HG03571 (cell line): ENCODE measurements around the gene ATP2C1.

Experiments
- ATAC-seq: cut with Tn5 transposase; IDR thresholded peaks from one replicate; pipeline ENCODE4 v1.9.1; 2021; ENCODE audit not compliant: unreplicated experiment

The ATP2C1 gene

DNA sequence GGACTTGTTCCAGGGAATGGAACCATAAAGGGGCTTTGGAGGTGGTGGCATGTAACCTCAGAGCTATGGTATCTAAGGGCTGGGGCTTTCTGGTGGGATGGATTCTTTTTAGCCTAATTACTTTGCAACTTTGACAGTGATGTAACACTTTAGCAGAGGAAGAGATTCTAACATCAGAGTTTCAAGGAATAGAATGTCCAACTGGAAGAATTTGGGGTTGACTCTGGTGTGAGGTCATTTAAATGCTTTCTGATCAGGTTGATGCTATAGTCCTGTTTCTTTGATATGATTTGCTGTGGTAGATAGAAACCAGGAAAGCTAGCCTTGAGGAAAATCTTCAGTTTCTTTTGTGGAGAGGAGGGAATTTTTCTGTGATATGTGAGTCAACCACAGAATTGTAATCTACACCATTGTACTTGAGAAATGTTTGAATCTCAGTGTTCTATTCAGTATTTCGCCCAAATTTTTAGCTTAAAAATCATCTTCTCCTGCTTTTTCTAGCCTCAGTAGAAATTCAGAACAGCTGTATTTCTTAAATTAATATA lies 40.0 kb downstream of the ATP2C1 start:
- no peak for ATAC-seq

GRCh38 chr3:130934442-130935089 lies 40.7 kb downstream of the ATP2C1 start:
- ATAC-seq: no peak

DNA sequence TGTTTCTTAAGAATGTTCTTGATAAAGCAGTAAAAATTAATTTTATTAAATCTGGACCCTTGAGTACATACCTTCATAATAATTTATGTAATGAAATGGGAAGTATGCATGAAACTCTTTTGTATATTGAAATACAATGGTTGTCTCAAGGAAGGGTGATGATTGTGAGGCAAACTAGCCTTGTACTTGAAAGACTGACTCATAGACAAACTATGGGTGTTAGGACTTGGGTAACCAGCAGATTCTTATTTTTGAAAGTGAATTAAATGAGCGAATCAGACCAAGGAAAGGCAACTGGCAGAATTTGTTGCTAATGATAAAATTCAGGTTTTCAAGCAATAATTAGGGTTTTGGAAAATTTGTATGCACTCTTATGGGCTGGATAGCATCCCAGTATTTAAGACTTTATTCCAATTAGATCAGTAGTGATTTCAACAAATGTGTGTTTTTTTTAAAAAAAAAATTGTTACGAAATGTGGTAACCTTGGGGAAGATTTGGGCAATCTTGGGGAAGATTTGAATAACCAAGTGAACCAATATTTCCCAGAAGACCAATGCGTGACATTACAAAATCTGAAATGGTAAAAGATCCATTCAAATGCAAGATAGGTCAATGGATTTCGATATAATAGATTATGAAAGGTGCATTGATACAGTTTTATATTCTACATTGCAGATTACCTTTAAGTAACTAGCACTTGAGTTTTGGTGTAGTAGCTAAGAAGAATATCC lies 42.0 kb downstream of the ATP2C1 start:
- ATAC-seq: no peak

- no peak for ATAC-seq
Measured at GRCh38 chr3:130939753-130940152, 45.9 kb downstream of the ATP2C1 start.

- no peak for ATAC-seq
Measured at GRCh38 chr3:130941793-130942192, 47.9 kb downstream of the ATP2C1 start.

GRCh38 chr3:130946882-130947281 lies 53.0 kb downstream of the ATP2C1 start:
- no peak for ATAC-seq

- ATAC-seq: no peak
Measured at GRCh38 chr3:130948001-130948773, 54.3 kb downstream of the ATP2C1 start.

- ATAC-seq: peak; percentile 58
Measured at GRCh38 chr3:130948929-130949328, 55.0 kb downstream of the ATP2C1 start.

- ATAC-seq: peak; percentile 84
Measured at GRCh38 chr3:130950124-130950523, 56.2 kb downstream of the ATP2C1 start.

DNA sequence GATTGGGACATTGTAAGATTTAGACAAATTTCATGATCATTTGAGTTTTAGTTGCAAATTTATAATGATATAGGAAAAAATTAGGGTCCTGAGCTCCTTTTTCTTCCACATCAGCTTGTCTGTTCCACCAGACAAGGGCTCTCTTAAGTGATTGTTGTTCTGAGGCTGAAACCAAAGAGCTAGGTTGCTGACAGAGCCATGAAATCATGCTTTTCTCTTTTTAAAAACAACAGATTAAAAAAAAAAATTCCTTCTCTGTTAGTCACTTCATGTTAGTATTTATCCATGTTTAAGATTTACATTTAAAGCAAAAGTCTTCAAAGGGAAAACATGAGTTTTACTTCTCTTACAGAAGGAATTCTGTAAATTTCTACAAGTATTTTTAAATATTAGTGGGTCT lies 56.8 kb downstream of the ATP2C1 start:
- ATAC-seq: no peak

DNA sequence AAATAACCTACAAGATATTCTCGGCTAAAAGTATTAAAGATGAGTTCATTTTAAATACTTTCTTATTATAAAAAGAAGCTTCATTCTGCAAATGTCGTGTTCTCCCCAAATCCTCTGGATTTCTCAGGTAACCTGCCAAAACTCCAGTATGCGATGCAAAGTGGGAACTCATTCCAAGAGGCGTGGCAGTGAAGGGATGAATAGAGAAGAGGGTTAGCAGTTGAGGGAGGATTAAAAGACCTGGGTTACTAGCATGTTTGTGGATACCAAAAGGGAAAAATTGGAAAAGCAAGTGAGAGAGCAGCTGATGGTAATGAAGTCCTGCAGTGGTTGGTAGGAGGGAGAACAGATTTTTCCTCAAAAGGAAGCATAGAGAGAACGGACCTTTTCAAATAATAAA lies 61.6 kb downstream of the ATP2C1 start:
- ATAC-seq: no peak

- ATAC-seq: no peak
Measured at GRCh38 chr3:130956281-130956680, 62.4 kb downstream of the ATP2C1 start.

DNA sequence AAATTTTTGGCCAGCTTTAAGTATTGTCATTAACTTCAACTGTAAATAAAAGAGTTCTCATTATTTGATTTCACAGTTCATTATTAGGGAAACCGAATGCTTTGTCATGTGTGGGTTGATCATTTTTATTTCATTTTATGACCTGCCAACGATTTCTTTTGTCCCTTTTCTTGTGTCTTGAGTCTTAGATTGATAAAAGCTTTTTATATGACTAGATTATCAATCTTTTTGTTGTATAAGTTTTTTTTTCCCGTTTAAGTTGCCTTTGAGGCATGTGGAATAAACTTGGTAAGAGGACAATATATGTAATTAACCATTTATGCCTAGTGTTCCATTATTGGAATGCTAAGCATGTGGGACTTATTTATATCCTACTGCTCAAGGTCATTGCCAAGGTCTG lies 62.8 kb downstream of the ATP2C1 start:
- no peak for ATAC-seq

- ATAC-seq: no peak
Measured at GRCh38 chr3:130960139-130960795, 66.4 kb downstream of the ATP2C1 start.

DNA sequence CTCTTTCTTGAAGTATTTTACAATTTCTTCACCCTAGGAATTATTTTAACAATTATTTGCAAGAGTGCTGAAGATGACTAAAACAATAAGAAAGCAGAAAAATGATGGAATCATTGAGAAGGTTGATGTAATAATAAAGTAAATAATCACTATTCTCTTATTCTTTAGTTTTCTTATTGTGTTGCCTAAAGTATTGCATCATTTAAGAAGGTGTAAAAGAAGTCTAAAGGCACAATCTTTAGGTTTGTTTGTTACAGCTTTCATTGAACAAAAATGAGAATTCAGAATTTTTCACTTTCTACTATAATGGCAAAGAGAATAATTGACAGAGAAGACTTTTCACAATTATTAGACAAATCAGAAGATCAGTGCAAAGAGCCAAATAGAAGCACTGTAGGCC lies 67.6 kb downstream of the ATP2C1 start:
- ATAC-seq: no peak

DNA sequence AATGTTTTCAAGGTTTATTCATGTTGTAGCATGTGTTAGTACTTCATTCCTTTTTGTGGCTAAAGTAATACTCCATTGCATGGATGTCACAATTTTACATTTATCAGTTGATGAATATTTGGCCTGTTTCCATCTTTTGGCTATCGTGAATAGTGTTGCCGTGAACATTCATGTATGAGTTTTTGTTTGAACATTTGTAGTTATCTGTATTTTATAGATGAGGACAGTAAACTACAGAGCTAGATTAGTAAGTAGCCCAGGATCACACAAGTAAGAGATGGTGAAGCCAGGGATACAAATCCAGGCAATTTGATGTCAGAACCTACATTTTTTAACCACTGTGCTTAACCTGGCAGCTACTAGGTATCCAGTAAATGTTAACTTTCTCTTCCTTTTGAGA lies 69.6 kb downstream of the ATP2C1 start:
- ATAC-seq: no peak

- no peak for ATAC-seq
Measured at GRCh38 chr3:130963878-130964277, 70.0 kb downstream of the ATP2C1 start.

GRCh38 chr3:130967281-130967680 lies 73.4 kb downstream of the ATP2C1 start:
- no peak for ATAC-seq

GRCh38 chr3:130968221-130968620 lies 74.3 kb downstream of the ATP2C1 start:
- ATAC-seq: no peak

DNA sequence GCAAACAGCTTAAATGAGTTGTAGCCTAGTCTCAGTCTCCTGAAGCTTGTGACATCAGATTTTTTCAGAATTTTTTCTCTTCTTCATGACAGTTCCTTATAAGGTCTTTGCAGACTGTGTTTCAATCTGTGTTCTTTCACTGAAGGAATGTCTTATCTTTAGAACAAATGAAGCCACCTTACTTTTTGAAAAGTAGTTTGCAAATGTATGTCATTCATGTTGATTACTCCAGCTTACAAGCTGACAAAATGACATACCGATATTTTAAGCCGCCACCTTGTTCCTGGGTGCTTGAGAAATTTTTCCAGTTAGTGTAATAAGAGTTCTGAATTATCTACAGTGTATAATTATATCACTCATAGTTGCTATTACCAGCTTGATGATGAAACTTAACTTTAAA lies 75.7 kb downstream of the ATP2C1 start:
- no peak for ATAC-seq

DNA sequence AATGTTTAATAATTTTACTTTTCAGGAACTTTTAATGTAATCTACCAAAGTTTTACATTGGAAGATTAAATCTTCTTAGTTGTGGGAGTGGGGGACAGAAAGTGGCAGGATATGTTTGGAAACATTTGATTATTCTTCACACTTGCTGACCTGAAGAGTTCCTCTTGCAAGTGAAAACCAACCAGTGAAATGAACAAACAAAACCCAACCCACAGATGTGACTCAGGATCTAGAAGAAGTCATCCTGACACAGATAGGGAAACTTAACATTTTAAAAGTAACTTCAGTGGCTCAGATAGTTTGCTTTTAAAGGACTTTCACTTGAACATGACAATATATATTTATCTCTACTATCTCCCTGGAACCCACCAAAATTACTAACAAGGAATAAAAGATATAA lies 77.3 kb downstream of the ATP2C1 start:
- ATAC-seq: no peak
